Measurements from ENCODE around the gene FAM3B.

- TF ChIP-seq CTCF (IDR thresholded peaks at IDR 0.05; ENCODE audit: low read depth, low read length) (no peak), EZH2phosphoT487 (IDR thresholded peaks at IDR 0.05; ENCODE audit: low read depth) (no peak)
Measured at GRCh38 chr21:41361786-41362604, 45.4 kb downstream of the FAM3B start, which contains the start of gene MX2.

Data from OCI-LY3 (cell line).